KG1 (cell line): Measurements from ENCODE around the gene MGMT.
"Not testable (repeated sequence)": the region's sequence is repeated elsewhere in the genome, so short reads cannot be mapped to it uniquely, and the experiment has no call there.

ENCODE experiments used
- DNase-seq: peaks from one replicate; lab custom pipeline; 2025; lab: John Stamatoyannopoulos, UW

Gene MGMT

GRCh38 chr10:129466703-129467358, at the start of gene MGMT:
TSS of gene MGMT (plus strand) at chr10:129467241.
- DNase-seq = peak; percentile 45

- no peak for DNase-seq
Measured at GRCh38 chr10:129417870-129418269, 49.2 kb upstream of the MGMT start.

GRCh38 chr10:129418496-129419225, 48.4 kb upstream of the MGMT start:
- no peak for DNase-seq

GRCh38 chr10:129419397-129419796, 47.6 kb upstream of the MGMT start:
- no peak for DNase-seq

- no peak for DNase-seq
Measured at GRCh38 chr10:129421399-129422010, 45.5 kb upstream of the MGMT start.

GRCh38 chr10:129424978-129425377, 42.1 kb upstream of the MGMT start:
- no peak for DNase-seq

GRCh38 chr10:129426606-129427005, 40.4 kb upstream of the MGMT start:
- no peak for DNase-seq

- no peak for DNase-seq
Measured at GRCh38 chr10:129433266-129433665, 33.8 kb upstream of the MGMT start.

GRCh38 chr10:129435724-129436123, 31.3 kb upstream of the MGMT start:
- not testable (repeated sequence) for DNase-seq

GRCh38 chr10:129438024-129438423, 29.0 kb upstream of the MGMT start:
- DNase-seq = no peak

- DNase-seq = no peak
Measured at GRCh38 chr10:129440247-129440646, 26.8 kb upstream of the MGMT start.

- DNase-seq = no peak
Measured at GRCh38 chr10:129440722-129441316, 26.2 kb upstream of the MGMT start.

- no peak for DNase-seq
Measured at GRCh38 chr10:129441372-129442009, 25.6 kb upstream of the MGMT start.

GRCh38 chr10:129442866-129443265, 24.2 kb upstream of the MGMT start:
- no peak for DNase-seq

- no peak for DNase-seq
Measured at GRCh38 chr10:129444359-129444758, 22.7 kb upstream of the MGMT start.

- DNase-seq = no peak
Measured at GRCh38 chr10:129445436-129446182, 21.4 kb upstream of the MGMT start.

GRCh38 chr10:129446183-129446581, 20.9 kb upstream of the MGMT start:
- no peak for DNase-seq

- DNase-seq = no peak
Measured at GRCh38 chr10:129447486-129447885, 19.6 kb upstream of the MGMT start.

GRCh38 chr10:129448086-129448485, 19.0 kb upstream of the MGMT start:
- DNase-seq = no peak

- no peak for DNase-seq
Measured at GRCh38 chr10:129448539-129448938, 18.5 kb upstream of the MGMT start.

- no peak for DNase-seq
Measured at GRCh38 chr10:129449893-129450292, 17.1 kb upstream of the MGMT start.

GRCh38 chr10:129450391-129450790, 16.6 kb upstream of the MGMT start:
- DNase-seq = no peak
